K562 (cell line): Measurements from ENCODE around the gene FUBP3.

Experiments
- SAP30 ChIP-seq: fragments of 200-600 bp; sonication (generic); IDR thresholded peaks from 2 replicates; pipeline ENCODE4 v1.6.1; 2012; ENCODE audit warnings: borderline replicate concordance, low read depth, mild to moderate bottlenecking, moderate library complexity, low read length, control low read depth, inconsistent platforms; ENCODE audit not compliant: insufficient read depth, poor library complexity, severe bottlenecking
- SP1 ChIP-seq: sonication (generic); formaldehyde crosslinking; IDR thresholded peaks from 2 replicates; pipeline ENCODE4 v1.8.1; 2022; ENCODE audit warnings: mild to moderate bottlenecking, missing genetic modification reagents
- SP2 ChIP-seq: IDR thresholded peaks from 2 replicates; pipeline ENCODE4 v1.6.1; 2011; ENCODE audit warnings: mild to moderate bottlenecking, low read depth, low read length, moderate library complexity; ENCODE audit not compliant: poor library complexity, severe bottlenecking; ENCODE audit errors: extremely low read depth
- YBX1 ChIP-seq: fragments of 450-650 bp; IDR thresholded peaks from 2 replicates; pipeline ENCODE4 v1.7.1; 2016; ENCODE audit warnings: mild to moderate bottlenecking
- TF ChIP-seq, protein P1 (sequence below): sonication (generic); formaldehyde crosslinking; IDR thresholded peaks from 2 replicates; pipeline ENCODE4 v1.8.1; 2023; ENCODE audit warnings: mild to moderate bottlenecking, missing genetic modification reagents
- TF ChIP-seq, protein P2 (sequence below), 2 experiments: fragments of 200-800 bp in 1 of 2; sonication (Bioruptor generic) in 1 of 2; sonication (generic) in 1 of 2; formaldehyde crosslinking in 1 of 2; IDR thresholded peaks in 1 of 2; conservative IDR thresholded peaks in 1 of 2; 2 replicates each; pipeline versions ENCODE4 v1.5.0 to v1.6.1; 2016 to 2020; ENCODE audit warnings: missing compliant biosample characterization in 1 of 2, missing genetic modification characterization in 1 of 2, missing genetic modification reagents in 1 of 2
- TF ChIP-seq, protein P3 (sequence below): sonication (generic); formaldehyde crosslinking; IDR thresholded peaks from 2 replicates; pipeline ENCODE4 v1.8.0; 2022; ENCODE audit warnings: missing genetic modification reagents, mild to moderate bottlenecking, borderline replicate concordance

DNA sequence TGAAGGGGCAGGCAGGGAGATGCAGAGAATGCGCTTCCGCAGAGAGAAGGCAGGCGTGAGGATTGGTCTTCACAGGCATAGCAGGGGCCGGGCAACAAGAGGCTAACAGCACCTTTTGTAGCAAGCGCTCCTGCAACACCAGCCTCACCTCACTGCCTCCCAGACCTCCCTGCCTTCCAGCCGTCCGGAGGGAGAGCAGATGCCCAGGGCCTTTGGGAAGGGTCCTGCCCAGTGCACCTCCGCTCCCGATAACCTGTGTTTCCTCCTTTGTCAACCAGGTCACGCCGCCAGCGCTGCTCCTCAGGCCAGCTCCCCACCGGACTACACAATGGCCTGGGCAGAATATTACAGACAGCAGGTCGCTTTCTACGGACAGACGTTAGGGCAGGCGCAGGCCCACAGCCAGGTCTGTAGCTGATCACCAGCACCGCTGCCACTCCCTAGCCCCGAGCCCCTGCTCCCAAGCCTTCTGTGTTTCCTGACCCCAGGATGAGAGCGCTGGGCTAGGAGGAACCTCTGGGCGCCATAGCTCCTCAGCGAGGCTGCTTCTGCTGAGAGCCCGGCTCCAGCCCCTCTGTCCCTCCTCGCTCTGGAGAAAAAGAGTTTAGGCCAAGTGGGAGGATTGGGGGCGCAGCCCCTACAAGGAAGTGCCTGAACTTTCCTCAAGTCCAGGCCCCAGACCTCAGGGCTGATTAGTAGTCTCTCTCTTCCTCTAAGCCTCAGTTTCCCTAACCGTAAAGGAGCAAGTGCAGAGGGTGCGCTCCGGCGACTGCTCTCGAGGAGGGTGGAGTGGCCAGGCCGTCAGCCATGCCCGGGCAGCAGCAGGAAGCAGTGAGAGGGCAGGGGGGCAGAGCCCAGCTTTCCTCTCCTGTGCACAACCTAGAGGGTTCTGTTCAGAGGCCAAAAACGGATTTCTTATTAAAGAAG, 56.6 kb downstream of the FUBP3 start:
- TF ChIP-seq SP1 (CRISPR knock-in tag), result no peak
- TF ChIP-seq, protein P1, sequence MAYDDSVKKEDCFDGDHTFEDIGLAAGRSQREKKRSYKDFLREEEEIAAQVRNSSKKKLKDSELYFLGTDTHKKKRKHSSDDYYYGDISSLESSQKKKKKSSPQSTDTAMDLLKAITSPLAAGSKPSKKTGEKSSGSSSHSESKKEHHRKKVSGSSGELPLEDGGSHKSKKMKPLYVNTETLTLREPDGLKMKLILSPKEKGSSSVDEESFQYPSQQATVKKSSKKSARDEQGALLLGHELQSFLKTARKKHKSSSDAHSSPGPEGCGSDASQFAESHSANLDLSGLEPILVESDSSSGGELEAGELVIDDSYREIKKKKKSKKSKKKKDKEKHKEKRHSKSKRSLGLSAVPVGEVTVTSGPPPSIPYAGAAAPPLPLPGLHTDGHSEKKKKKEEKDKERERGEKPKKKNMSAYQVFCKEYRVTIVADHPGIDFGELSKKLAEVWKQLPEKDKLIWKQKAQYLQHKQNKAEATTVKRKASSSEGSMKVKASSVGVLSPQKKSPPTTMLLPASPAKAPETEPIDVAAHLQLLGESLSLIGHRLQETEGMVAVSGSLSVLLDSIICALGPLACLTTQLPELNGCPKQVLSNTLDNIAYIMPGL (CRISPR knock-in tag), result no peak
- TF ChIP-seq, protein P2, sequence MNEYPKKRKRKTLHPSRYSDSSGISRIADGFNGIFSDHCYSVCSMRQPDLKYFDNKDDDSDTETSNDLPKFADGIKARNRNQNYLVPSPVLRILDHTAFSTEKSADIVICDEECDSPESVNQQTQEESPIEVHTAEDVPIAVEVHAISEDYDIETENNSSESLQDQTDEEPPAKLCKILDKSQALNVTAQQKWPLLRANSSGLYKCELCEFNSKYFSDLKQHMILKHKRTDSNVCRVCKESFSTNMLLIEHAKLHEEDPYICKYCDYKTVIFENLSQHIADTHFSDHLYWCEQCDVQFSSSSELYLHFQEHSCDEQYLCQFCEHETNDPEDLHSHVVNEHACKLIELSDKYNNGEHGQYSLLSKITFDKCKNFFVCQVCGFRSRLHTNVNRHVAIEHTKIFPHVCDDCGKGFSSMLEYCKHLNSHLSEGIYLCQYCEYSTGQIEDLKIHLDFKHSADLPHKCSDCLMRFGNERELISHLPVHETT (CRISPR knock-in tag; conservative IDR thresholded peaks at IDR 0.05 in 1 of 2, IDR thresholded peaks at IDR 0.05 in 1 of 2), result no peak
- no peak for TF ChIP-seq SAP30
- TF ChIP-seq SP2, result no peak
- no peak for TF ChIP-seq YBX1
- TF ChIP-seq, protein P3, sequence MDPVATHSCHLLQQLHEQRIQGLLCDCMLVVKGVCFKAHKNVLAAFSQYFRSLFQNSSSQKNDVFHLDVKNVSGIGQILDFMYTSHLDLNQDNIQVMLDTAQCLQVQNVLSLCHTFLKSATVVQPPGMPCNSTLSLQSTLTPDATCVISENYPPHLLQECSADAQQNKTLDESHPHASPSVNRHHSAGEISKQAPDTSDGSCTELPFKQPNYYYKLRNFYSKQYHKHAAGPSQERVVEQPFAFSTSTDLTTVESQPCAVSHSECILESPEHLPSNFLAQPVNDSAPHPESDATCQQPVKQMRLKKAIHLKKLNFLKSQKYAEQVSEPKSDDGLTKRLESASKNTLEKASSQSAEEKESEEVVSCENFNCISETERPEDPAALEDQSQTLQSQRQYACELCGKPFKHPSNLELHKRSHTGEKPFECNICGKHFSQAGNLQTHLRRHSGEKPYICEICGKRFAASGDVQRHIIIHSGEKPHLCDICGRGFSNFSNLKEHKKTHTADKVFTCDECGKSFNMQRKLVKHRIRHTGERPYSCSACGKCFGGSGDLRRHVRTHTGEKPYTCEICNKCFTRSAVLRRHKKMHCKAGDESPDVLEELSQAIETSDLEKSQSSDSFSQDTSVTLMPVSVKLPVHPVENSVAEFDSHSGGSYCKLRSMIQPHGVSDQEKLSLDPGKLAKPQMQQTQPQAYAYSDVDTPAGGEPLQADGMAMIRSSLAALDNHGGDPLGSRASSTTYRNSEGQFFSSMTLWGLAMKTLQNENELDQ (CRISPR knock-in tag), result no peak
